Measurements from ENCODE around the gene GPR17. TPM values are rescaled to one million over a fixed set of nuclear protein-coding genes. Genes with fewer than 3 reads are reported as not detected.

The GPR17 gene
- polyA plus RNA-seq, 1 donor (not counting 4 experiments of a cell fraction or from before 2014, with no cell fraction given), result not detected

- FAIRE-seq, result no peak
- Histone ChIP-seq H4K20me1 (ENCODE audit: control insufficient read depth, extremely low read depth, insufficient read depth, low read length) (no peaks in the 10 kb centered on the region), H3K4me1 (ENCODE audit: control insufficient read depth, extremely low read depth, insufficient read depth, low read length) (peaks cover 5% of the 10 kb centered on the region), H3K9me3 (ENCODE audit: control insufficient read depth, low read depth, low read length) (no peaks in the 10 kb centered on the region), H3K79me2 (ENCODE audit: control insufficient read depth, insufficient read depth, low read length) (no peaks in the 10 kb centered on the region), H3K36me3 (ENCODE audit: control insufficient read depth in 2 of 2, extremely low read depth in 1 of 2, insufficient read depth in 2 of 2, low read length in 2 of 2) (no peaks in the 10 kb centered on the region), H3K9me1 (ENCODE audit: control insufficient read depth, extremely low read depth, insufficient read depth, low read length) (no peaks in the 10 kb centered on the region), H3K4me3 (ENCODE audit: control insufficient read depth in 2 of 3, extremely low read depth in 1 of 3, insufficient read depth in 2 of 3, low read depth in 1 of 3, low read length in 3 of 3) (no peak overlapping the region), H3K4me2 (ENCODE audit: control insufficient read depth, extremely low read depth, insufficient read depth, low read depth, low read length) (no peak overlapping the region), H3K9ac (ENCODE audit: control insufficient read depth, extremely low read depth, insufficient read depth, low read length) (no peak overlapping the region), H3K27ac (ENCODE audit: control insufficient read depth, insufficient read depth, low read length) (no peak overlapping the region), H2AFZ (ENCODE audit: control insufficient read depth, low read length) (no peak overlapping the region), H3K27me3 (ENCODE audit: control insufficient read depth, extremely low read depth, insufficient read depth, low read length) (no peaks in the 10 kb centered on the region)
- TF ChIP-seq EZH2 (IDR thresholded peaks at IDR 0.05; ENCODE audit: low read length) (no peak), CTCF (optimal IDR thresholded peaks at IDR 0.05 in 1 of 3, IDR thresholded peaks at IDR 0.05 in 1 of 3, conservative IDR thresholded peaks at IDR 0.05 in 1 of 3; ENCODE audit: extremely low read depth in 1 of 3, insufficient read depth in 2 of 3, low read length in 3 of 3) (no peak)
- dilution Hi-C loops (cut with MboI; ENCODE audit: extremely low pct_ligation_motif_present, low sequenced_read_pairs), result no loop called here
- DNase-seq (ENCODE audit: low read depth, low spot score), result no peak
Measured at GRCh38 chr2:127627740-127628571, 18.0 kb upstream of the GPR17 start.

- Histone ChIP-seq H3K9me3 (ENCODE audit: control insufficient read depth, low read depth, low read length) (no peaks in the 10 kb centered on the region), H3K9ac (ENCODE audit: control insufficient read depth, extremely low read depth, insufficient read depth, low read length) (no peak overlapping the region), H3K27me3 (ENCODE audit: control insufficient read depth, extremely low read depth, insufficient read depth, low read length) (no peaks in the 10 kb centered on the region), H3K9me1 (ENCODE audit: control insufficient read depth, extremely low read depth, insufficient read depth, low read length) (no peaks in the 10 kb centered on the region), H3K4me3 (ENCODE audit: control insufficient read depth in 2 of 3, extremely low read depth in 1 of 3, insufficient read depth in 2 of 3, low read depth in 1 of 3, low read length in 3 of 3) (no peak overlapping the region), H4K20me1 (ENCODE audit: control insufficient read depth, extremely low read depth, insufficient read depth, low read length) (no peaks in the 10 kb centered on the region), H3K79me2 (ENCODE audit: control insufficient read depth, insufficient read depth, low read length) (no peaks in the 10 kb centered on the region), H3K4me2 (ENCODE audit: control insufficient read depth, extremely low read depth, insufficient read depth, low read depth, low read length) (no peak overlapping the region), H3K36me3 (ENCODE audit: control insufficient read depth in 2 of 2, extremely low read depth in 1 of 2, insufficient read depth in 2 of 2, low read length in 2 of 2) (no peaks in the 10 kb centered on the region), H2AFZ (ENCODE audit: control insufficient read depth, low read length) (no peak overlapping the region), H3K4me1 (ENCODE audit: control insufficient read depth, extremely low read depth, insufficient read depth, low read length) (no peaks in the 10 kb centered on the region), H3K27ac (ENCODE audit: control insufficient read depth, insufficient read depth, low read length) (no peak overlapping the region)
- TF ChIP-seq CTCF (optimal IDR thresholded peaks at IDR 0.05 in 1 of 3, IDR thresholded peaks at IDR 0.05 in 1 of 3, conservative IDR thresholded peaks at IDR 0.05 in 1 of 3; ENCODE audit: extremely low read depth in 1 of 3, insufficient read depth in 2 of 3, low read length in 3 of 3), result no peak
- no peak for TF ChIP-seq EZH2 (IDR thresholded peaks at IDR 0.05; ENCODE audit: low read length)
- dilution Hi-C loops (cut with MboI; ENCODE audit: extremely low pct_ligation_motif_present, low sequenced_read_pairs), result no loop called here
- DNase-seq (ENCODE audit: low read depth, low spot score) (no peak), FAIRE-seq (no peak)
Measured at GRCh38 chr2:127628767-127629614, 17.0 kb upstream of the GPR17 start.

Measured in keratinocyte (primary cell).